K562 (cell line): ENCODE data around the gene SEC24B.

Experiments used
- ATF7 ChIP-seq: fragments of 450-650 bp; IDR thresholded peaks from 2 replicates; pipeline ENCODE4 v1.7.1; 2014; ENCODE audit warnings: mild to moderate bottlenecking, moderate library complexity
- FOXK2 ChIP-seq, 2 experiments: fragments of 450-650 bp; IDR thresholded peaks in 1 of 2; conservative IDR thresholded peaks in 1 of 2; 2 replicates each; pipeline ENCODE4 v1.6.1; 2016; ENCODE audit warnings: low read depth in 2 of 2, mild to moderate bottlenecking in 1 of 2
- JUND ChIP-seq, 2 experiments: IDR thresholded peaks; 2 replicates in 1 of 2; 3 replicates in 1 of 2; pipeline ENCODE4 v1.6.1; 2011; ENCODE audit warnings: borderline replicate concordance in 2 of 2, low read depth in 2 of 2, low read length in 2 of 2, improper control_type of control experiment in 1 of 2, missing biosample characterization in 1 of 2, missing genetic modification characterization in 1 of 2, missing genetic modification reagents in 1 of 2
- POLR2A ChIP-seq: fragments of 450-650 bp; conservative IDR thresholded peaks from 2 replicates; pipeline ENCODE4 v1.6.1; 2016
- TF ChIP-seq, protein P1 (sequence below): fragments of 450-650 bp; IDR thresholded peaks from 2 replicates; pipeline ENCODE4 v1.6.1; 2016; ENCODE audit warnings: missing biosample characterization, missing genetic modification characterization

DNA sequence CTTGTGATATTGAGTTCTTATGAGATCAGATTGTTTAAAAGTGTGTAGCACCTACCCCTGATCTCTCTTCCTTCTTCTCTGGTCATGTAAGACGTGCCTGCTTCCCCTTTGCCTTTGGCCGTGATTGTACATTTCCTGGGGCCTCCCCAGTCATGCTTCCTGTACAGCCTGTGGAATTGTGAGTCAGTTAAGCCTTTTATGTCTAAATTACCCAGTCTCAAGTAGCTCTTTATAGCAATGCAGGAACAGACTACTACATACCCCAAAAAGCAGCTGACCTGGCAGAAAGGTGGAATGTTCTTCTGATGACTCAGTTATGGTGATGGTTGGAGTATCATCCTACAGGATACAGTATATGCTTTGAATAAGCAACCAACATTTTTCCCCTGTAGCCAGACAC is 115.0 kb downstream of the SEC24B start:
- TF ChIP-seq, protein P1, sequence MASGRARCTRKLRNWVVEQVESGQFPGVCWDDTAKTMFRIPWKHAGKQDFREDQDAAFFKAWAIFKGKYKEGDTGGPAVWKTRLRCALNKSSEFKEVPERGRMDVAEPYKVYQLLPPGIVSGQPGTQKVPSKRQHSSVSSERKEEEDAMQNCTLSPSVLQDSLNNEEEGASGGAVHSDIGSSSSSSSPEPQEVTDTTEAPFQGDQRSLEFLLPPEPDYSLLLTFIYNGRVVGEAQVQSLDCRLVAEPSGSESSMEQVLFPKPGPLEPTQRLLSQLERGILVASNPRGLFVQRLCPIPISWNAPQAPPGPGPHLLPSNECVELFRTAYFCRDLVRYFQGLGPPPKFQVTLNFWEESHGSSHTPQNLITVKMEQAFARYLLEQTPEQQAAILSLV (tag): no peak
- TF ChIP-seq JUND (IDR thresholded peaks at IDR 0.05; ENCODE audit: borderline replicate concordance, low read depth, low read length): no peak
- TF ChIP-seq JUND (tag; IDR thresholded peaks at IDR 0.05; ENCODE audit: borderline replicate concordance, low read depth, low read length): no peak
- TF ChIP-seq ATF7: no peak
- no peak for TF ChIP-seq FOXK2 (conservative IDR thresholded peaks at IDR 0.05 in 1 of 2, IDR thresholded peaks at IDR 0.05 in 1 of 2; ENCODE audit: low read depth in 2 of 2)
- TF ChIP-seq POLR2A: no peak
